ENCODE results near the gene AWAT2. TPM values are rescaled to one million over a fixed set of nuclear protein-coding genes. Genes with fewer than 3 reads are reported as not detected.

AWAT2 gene
- total RNA-seq, 1 donor from 2014 or later: not detected

GRCh38 chrX:70026851-70027200 lies 22.9 kb downstream of the AWAT2 start:
- Mint-ChIP-seq H3K9me3 (ENCODE audit: low read depth) (peaks cover 11% of the 10 kb centered on the region), H3K27ac (ENCODE audit: unreplicated experiment) (no peak overlapping the region), H3K27me3 (ENCODE audit: low read depth) (no peaks in the 10 kb centered on the region), H3K4me3 (ENCODE audit: unreplicated experiment) (no peak overlapping the region), H3K4me1 (ENCODE audit: low read depth) (no peaks in the 10 kb centered on the region), H3K36me3 (ENCODE audit: low read depth) (no peaks in the 10 kb centered on the region)
- no peak for DNase-seq (ENCODE audit: low spot score)
- TF ChIP-seq CTCF (IDR thresholded peaks at IDR 0.05): no peak

- peaks cover 11% of the 10 kb centered on the region for H3K9me3 Mint-ChIP-seq (ENCODE audit: low read depth)
- H3K27me3 Mint-ChIP-seq (ENCODE audit: low read depth): no peaks in the 10 kb centered on the region
- no peak overlapping the region for H3K4me3 Mint-ChIP-seq (ENCODE audit: unreplicated experiment)
- DNase-seq (ENCODE audit: low spot score): no peak
- no peaks in the 10 kb centered on the region for H3K4me1 Mint-ChIP-seq (ENCODE audit: low read depth)
- no peaks in the 10 kb centered on the region for H3K36me3 Mint-ChIP-seq (ENCODE audit: low read depth)
- TF ChIP-seq CTCF (IDR thresholded peaks at IDR 0.05): no peak
- no peak overlapping the region for H3K27ac Mint-ChIP-seq (ENCODE audit: unreplicated experiment)
Measured at GRCh38 chrX:70026112-70026850, 23.5 kb downstream of the AWAT2 start.

- no peak overlapping the region for H3K27ac Mint-ChIP-seq (ENCODE audit: unreplicated experiment)
- no peaks in the 10 kb centered on the region for H3K36me3 Mint-ChIP-seq (ENCODE audit: low read depth)
- no peaks in the 10 kb centered on the region for H3K27me3 Mint-ChIP-seq (ENCODE audit: low read depth)
- H3K4me3 Mint-ChIP-seq (ENCODE audit: unreplicated experiment): no peak overlapping the region
- DNase-seq (ENCODE audit: low spot score): no peak
- no peaks in the 10 kb centered on the region for H3K4me1 Mint-ChIP-seq (ENCODE audit: low read depth)
- no peak for TF ChIP-seq CTCF (IDR thresholded peaks at IDR 0.05)
- H3K9me3 Mint-ChIP-seq (ENCODE audit: low read depth): peaks cover 11% of the 10 kb centered on the region
Measured at GRCh38 chrX:70025464-70025863, 24.3 kb downstream of the AWAT2 start.

- peaks cover 22% of the 10 kb centered on the region for H3K9me3 Mint-ChIP-seq (ENCODE audit: low read depth)
- no peaks in the 10 kb centered on the region for H3K36me3 Mint-ChIP-seq (ENCODE audit: low read depth)
- TF ChIP-seq CTCF (IDR thresholded peaks at IDR 0.05): no peak
- no peak overlapping the region for H3K27ac Mint-ChIP-seq (ENCODE audit: unreplicated experiment)
- no peak overlapping the region for H3K4me3 Mint-ChIP-seq (ENCODE audit: unreplicated experiment)
- no peaks in the 10 kb centered on the region for H3K4me1 Mint-ChIP-seq (ENCODE audit: low read depth)
- no peaks in the 10 kb centered on the region for H3K27me3 Mint-ChIP-seq (ENCODE audit: low read depth)
- DNase-seq (ENCODE audit: low spot score): no peak
Measured at GRCh38 chrX:70022616-70023015, 27.1 kb downstream of the AWAT2 start.

GRCh38 chrX:70016513-70016912 lies 33.2 kb downstream of the AWAT2 start:
- Mint-ChIP-seq H3K4me3 (ENCODE audit: unreplicated experiment) (no peak overlapping the region), H3K4me1 (ENCODE audit: low read depth) (no peaks in the 10 kb centered on the region), H3K9me3 (ENCODE audit: low read depth) (peaks cover 27% of the 10 kb centered on the region), H3K27ac (ENCODE audit: unreplicated experiment) (no peak overlapping the region), H3K36me3 (ENCODE audit: low read depth) (no peaks in the 10 kb centered on the region), H3K27me3 (ENCODE audit: low read depth) (no peaks in the 10 kb centered on the region)
- no peak for TF ChIP-seq CTCF (IDR thresholded peaks at IDR 0.05)
- DNase-seq (ENCODE audit: low spot score): no peak
